ENCODE data around the gene NEU2.
"Not testable (repeated sequence)": the region's sequence is repeated elsewhere in the genome, so short reads cannot be mapped to it uniquely, and the experiment has no call there.

Gene NEU2

GRCh38 chr2:233058717-233059546 is 26.5 kb downstream of the NEU2 start:
- no peak for DNase-seq (ENCODE audit: low read depth)

GRCh38 chr2:233059547-233059796 is 27.0 kb downstream of the NEU2 start:
- DNase-seq (ENCODE audit: low read depth) = no peak

GRCh38 chr2:233059797-233060500 is 27.5 kb downstream of the NEU2 start, which contains the start of gene INPP5D:
Gene INPP5D, plus strand, starts transcription at chr2:233060342. Its CDS starts 137 bp downstream, at chr2:233060479.
- DNase-seq (ENCODE audit: low read depth) = peak; percentile 47

GRCh38 chr2:233060501-233060979 is 28.1 kb downstream of the NEU2 start:
- no peak for DNase-seq (ENCODE audit: low read depth)

GRCh38 chr2:233060980-233061590 is 28.6 kb downstream of the NEU2 start:
- DNase-seq (ENCODE audit: low read depth) = no peak

GRCh38 chr2:233061591-233062450 is 29.3 kb downstream of the NEU2 start:
- DNase-seq (ENCODE audit: low read depth) = no peak

- DNase-seq (ENCODE audit: low read depth) = no peak
Measured at GRCh38 chr2:233062451-233062850, 30.0 kb downstream of the NEU2 start.

- DNase-seq (ENCODE audit: low read depth) = no peak
Measured at GRCh38 chr2:233062946-233063268, 30.4 kb downstream of the NEU2 start.

GRCh38 chr2:233063269-233063975 is 30.9 kb downstream of the NEU2 start:
- no peak for DNase-seq (ENCODE audit: low read depth)

- no peak for DNase-seq (ENCODE audit: low read depth)
Measured at GRCh38 chr2:233063976-233064411, 31.5 kb downstream of the NEU2 start.

- DNase-seq (ENCODE audit: low read depth) = no peak
Measured at GRCh38 chr2:233064530-233065199, 32.2 kb downstream of the NEU2 start.

GRCh38 chr2:233065200-233065589 is 32.7 kb downstream of the NEU2 start:
- not testable (repeated sequence) for DNase-seq (ENCODE audit: low read depth)

GRCh38 chr2:233065954-233066470 is 33.5 kb downstream of the NEU2 start:
- no peak for DNase-seq (ENCODE audit: low read depth)

GRCh38 chr2:233068762-233069418 is 36.4 kb downstream of the NEU2 start:
- DNase-seq (ENCODE audit: low read depth) = no peak

GRCh38 chr2:233072838-233073237 is 40.4 kb downstream of the NEU2 start:
- DNase-seq (ENCODE audit: low read depth) = no peak

- DNase-seq (ENCODE audit: low read depth) = no peak
Measured at GRCh38 chr2:233074106-233074505, 41.6 kb downstream of the NEU2 start.

- DNase-seq (ENCODE audit: low read depth) = no peak
Measured at GRCh38 chr2:233075141-233075965, 42.9 kb downstream of the NEU2 start.

GRCh38 chr2:233075966-233076339 is 43.5 kb downstream of the NEU2 start:
- DNase-seq (ENCODE audit: low read depth) = no peak

GRCh38 chr2:233076749-233077148 is 44.3 kb downstream of the NEU2 start:
- no peak for DNase-seq (ENCODE audit: low read depth)

All from stimulated activated CD8-positive, alpha-beta memory T cell treated with anti-CD3 and anti-CD28 coated beads, Interleukin-4, amount 100 ng/mL, for 24 hours (primary cell).